HG03135 (cell line): ENCODE data around the gene TMEM52.

Experiments
- ATAC-seq: cut with Tn5 transposase; IDR thresholded peaks from one replicate; pipeline ENCODE4 v1.9.1; 2021; ENCODE audit warnings: mild to moderate bottlenecking, moderate library complexity; ENCODE audit not compliant: unreplicated experiment

The TMEM52 gene

GRCh38 chr1:1916851-1917251, 2.2 kb downstream of the TMEM52 start:
- no peak for ATAC-seq

GRCh38 chr1:1915911-1916840, 2.9 kb downstream of the TMEM52 start:
- ATAC-seq = no peak

GRCh38 chr1:1914971-1915692, 3.9 kb downstream of the TMEM52 start, which contains the start of gene CALML6:
TSS of gene CALML6 (plus strand) at chr1:1915260. CDS start at chr1:1915281, 21 bp downstream.
- no peak for ATAC-seq

GRCh38 chr1:1914101-1914970, 4.7 kb downstream of the TMEM52 start:
- no peak for ATAC-seq

GRCh38 chr1:1911350-1912041, 7.6 kb downstream of the TMEM52 start:
- ATAC-seq = no peak

- no peak for ATAC-seq
These were observed 8.3 kb downstream of the TMEM52 start for GRCh38 chr1:1910651-1911331.

GRCh38 chr1:1910033-1910465, 9.0 kb downstream of the TMEM52 start:
- no peak for ATAC-seq

- no peak for ATAC-seq
These were observed 10.6 kb downstream of the TMEM52 start for GRCh38 chr1:1908506-1908791.

GRCh38 chr1:1907098-1907736, 11.9 kb downstream of the TMEM52 start:
- no peak for ATAC-seq

GRCh38 chr1:1906185-1907097, 12.6 kb downstream of the TMEM52 start:
- no peak for ATAC-seq

- ATAC-seq = no peak
These were observed 15.9 kb downstream of the TMEM52 start for GRCh38 chr1:1903224-1903623.

- no peak for ATAC-seq
These were observed 17.3 kb downstream of the TMEM52 start for GRCh38 chr1:1901641-1902294.

GRCh38 chr1:1900883-1901640, 18.0 kb downstream of the TMEM52 start:
- no peak for ATAC-seq

- no peak for ATAC-seq
These were observed 19.1 kb downstream of the TMEM52 start for GRCh38 chr1:1899967-1900327.

- ATAC-seq = no peak
These were observed 19.7 kb downstream of the TMEM52 start for GRCh38 chr1:1899266-1899966.

- ATAC-seq = no peak
These were observed 20.7 kb downstream of the TMEM52 start for GRCh38 chr1:1898246-1898933.
